22Rv1 (cell line): ENCODE data around the gene CYP4V2.
A peak's percentile ranks its signal among the peaks of the same experiment; 100 is the strongest.

Experiments
- H3K27ac ChIP-seq: fragments of 450-650 bp; 2 replicates; pipeline ENCODE4 v1.5.1; 2017
- CTCF ChIP-seq: fragments of 450-650 bp; IDR thresholded peaks from 2 replicates; pipeline ENCODE4 v1.5.1; 2017; ENCODE audit warnings: mild to moderate bottlenecking
- ZFX ChIP-seq: fragments of 450-650 bp; IDR thresholded peaks from 2 replicates; pipeline ENCODE4 v1.6.1; 2017; ENCODE audit warnings: antibody characterized with exemption, borderline replicate concordance

Gene CYP4V2

GRCh38 chr4:186189656-186190055 lies 1.7 kb upstream of the CYP4V2 start:
- TF ChIP-seq ZFX (no peak), CTCF (no peak)
- peak overlapping the region; percentile 83; the same call in 1 of the 2 replicates for H3K27ac ChIP-seq

- peak overlapping the region; percentile 83 for H3K27ac ChIP-seq
- TF ChIP-seq ZFX, result no peak
- no peak for TF ChIP-seq CTCF
Observed at GRCh38 chr4:186190581-186191199, 677 bp upstream of the CYP4V2 start.

- peak overlapping the region; percentile 83 for H3K27ac ChIP-seq
- no peak for TF ChIP-seq ZFX
- no peak for TF ChIP-seq CTCF
Observed at GRCh38 chr4:186192066-186192612, 772 bp downstream of the CYP4V2 start.

- no peak overlapping the region for H3K27ac ChIP-seq
- TF ChIP-seq CTCF (no peak), ZFX (no peak)
Observed at GRCh38 chr4:186193851-186194250, 2.5 kb downstream of the CYP4V2 start.

- TF ChIP-seq ZFX, result no peak
- TF ChIP-seq CTCF, result no peak
- no peak overlapping the region for H3K27ac ChIP-seq
Observed at GRCh38 chr4:186196063-186196462, 4.7 kb downstream of the CYP4V2 start.

- TF ChIP-seq CTCF (no peak), ZFX (no peak)
- H3K27ac ChIP-seq, result no peak overlapping the region
Observed at GRCh38 chr4:186200516-186200915, 9.1 kb downstream of the CYP4V2 start.

GRCh38 chr4:186201010-186201409 lies 9.6 kb downstream of the CYP4V2 start:
- TF ChIP-seq ZFX, result no peak
- TF ChIP-seq CTCF, result no peak
- no peak overlapping the region for H3K27ac ChIP-seq
